ENCODE data around the gene HSPA12A. TPM values are rescaled to one million over a fixed set of nuclear protein-coding genes. Genes with fewer than 3 reads are reported as not detected.

HSPA12A gene
- total RNA-seq, 2 donors from 2014 or later: 5.7 to 19.4 TPM

- intact Hi-C loops (cut with DNase I): no loop called here
- WGBS: 79% methylated on average over 7 of the region's 7 CpGs
- H3K27me3 ChIP-seq (replicated peaks; ENCODE audit: insufficient read depth): no peaks in the 10 kb centered on the region
- no peaks in the 10 kb centered on the region for H3K36me3 ChIP-seq
- no peak for DNase-seq (ENCODE audit: low spot score)
- H3K9me3 ChIP-seq: no peaks in the 10 kb centered on the region
- H3K27ac ChIP-seq: no peak overlapping the region
- H3K4me1 ChIP-seq (replicated peaks): no peaks in the 10 kb centered on the region
- TF ChIP-seq CTCF (IDR thresholded peaks at IDR 0.05) (no peak), POLR2AphosphoS5 (IDR thresholded peaks at IDR 0.05) (no peak), POLR2A (IDR thresholded peaks at IDR 0.05) (no peak)
- H3K4me3 ChIP-seq: no peak overlapping the region
These were observed 44.5 kb downstream of the HSPA12A start for GRCh38 chr10:116697816-116698215.

- no peak overlapping the region for H3K27ac ChIP-seq
These were observed 45.4 kb downstream of the HSPA12A start for GRCh38 chr10:116696919-116697318.

GRCh38 chr10:116694927-116695268 is 47.5 kb downstream of the HSPA12A start:
- no peak for DNase-seq (ENCODE audit: low spot score)
- intact Hi-C loops (cut with DNase I): loop anchor here (5.0 kb wide), 1 partner anchor 47 kb away; the partner anchor contains the start of gene HSPA12A
- WGBS: 93% methylated on average over 3 of the region's 3 CpGs
- Histone ChIP-seq H3K4me3 (no peak overlapping the region), H3K36me3 (no peaks in the 10 kb centered on the region), H3K27ac (no peak overlapping the region), H3K9me3 (no peaks in the 10 kb centered on the region), H3K4me1 (replicated peaks) (no peaks in the 10 kb centered on the region), H3K27me3 (replicated peaks; ENCODE audit: insufficient read depth) (no peaks in the 10 kb centered on the region)
- TF ChIP-seq POLR2AphosphoS5 (IDR thresholded peaks at IDR 0.05): no peak
- TF ChIP-seq CTCF (IDR thresholded peaks at IDR 0.05): no peak
- TF ChIP-seq POLR2A (IDR thresholded peaks at IDR 0.05): no peak

More at GRCh38 chr10:116696919-116697318, 45.4 kb downstream of the HSPA12A start:
- no peaks in the 10 kb centered on the region for H3K4me1 ChIP-seq (replicated peaks)
- intact Hi-C loops (cut with DNase I): no loop called here
- no peak for DNase-seq (ENCODE audit: low spot score)
- 88% methylated on average over 1 of the region's 1 CpG for WGBS
- no peaks in the 10 kb centered on the region for H3K9me3 ChIP-seq
- H3K36me3 ChIP-seq: no peaks in the 10 kb centered on the region
- TF ChIP-seq CTCF (IDR thresholded peaks at IDR 0.05): no peak
- no peak for TF ChIP-seq POLR2AphosphoS5 (IDR thresholded peaks at IDR 0.05)
- TF ChIP-seq POLR2A (IDR thresholded peaks at IDR 0.05): no peak
- no peak overlapping the region for H3K4me3 ChIP-seq
- no peaks in the 10 kb centered on the region for H3K27me3 ChIP-seq (replicated peaks; ENCODE audit: insufficient read depth)

GRCh38 chr10:116694243-116694926 is 48.0 kb downstream of the HSPA12A start:
- H3K27ac ChIP-seq: no peak overlapping the region
- DNase-seq (ENCODE audit: low spot score): no peak
- 59% methylated on average over 14 of the region's 14 CpGs for WGBS
- H3K27me3 ChIP-seq (replicated peaks; ENCODE audit: insufficient read depth): no peaks in the 10 kb centered on the region
- H3K9me3 ChIP-seq: no peaks in the 10 kb centered on the region
- intact Hi-C loops (cut with DNase I): loop anchor here (5.0 kb wide), 1 partner anchor 48 kb away; the partner anchor contains the start of gene HSPA12A
- no peaks in the 10 kb centered on the region for H3K36me3 ChIP-seq
- H3K4me1 ChIP-seq (replicated peaks): no peaks in the 10 kb centered on the region
- no peak overlapping the region for H3K4me3 ChIP-seq
- no peak for TF ChIP-seq POLR2A (IDR thresholded peaks at IDR 0.05)

- Histone ChIP-seq H3K27ac (no peak overlapping the region), H3K36me3 (no peaks in the 10 kb centered on the region), H3K4me1 (replicated peaks) (no peaks in the 10 kb centered on the region), H3K9me3 (no peaks in the 10 kb centered on the region), H3K4me3 (no peak overlapping the region), H3K27me3 (replicated peaks; ENCODE audit: insufficient read depth) (no peaks in the 10 kb centered on the region)
- no peak for TF ChIP-seq CTCF (IDR thresholded peaks at IDR 0.05)
- TF ChIP-seq POLR2AphosphoS5 (IDR thresholded peaks at IDR 0.05): no peak
- no peak for TF ChIP-seq POLR2A (IDR thresholded peaks at IDR 0.05)
- WGBS: 93% methylated on average over 8 of the region's 8 CpGs
- DNase-seq (ENCODE audit: low spot score): no peak
- intact Hi-C loops (cut with DNase I): loop anchor here (5.0 kb wide), 1 partner anchor 50 kb away; the partner anchor contains the start of gene HSPA12A
These were observed 50.1 kb downstream of the HSPA12A start for GRCh38 chr10:116692225-116692624.

All from prostate gland (tissue), 2 donors.